ENCODE measurements around the gene RABEP2. TPM values are rescaled to one million over a fixed set of nuclear protein-coding genes. Genes with fewer than 3 reads are reported as not detected.

RABEP2 gene
- total and polyA plus RNA-seq, 9 of the 15 experiments (the other 6 are each of a cell fraction or from before 2014, with no cell fraction given), result 0.15 to 13.4 (median 3.5) TPM

- TF ChIP-seq ZBTB5 (IDR thresholded peaks at IDR 0.05), result no peak
- no peak for TF ChIP-seq CBX5 (IDR thresholded peaks at IDR 0.05; ENCODE audit: borderline replicate concordance, low read depth)
- TF ChIP-seq ZNF133 (CRISPR knock-in tag; IDR thresholded peaks at IDR 0.05), result 0 out of 2 replicates have a peak, but pooled peaks have one; percentile 53
- TF ChIP-seq POLR2B (IDR thresholded peaks at IDR 0.05; ENCODE audit: low read depth, partially characterized antibody), result peak; percentile 59
- TF ChIP-seq MYBL2 (IDR thresholded peaks at IDR 0.05; ENCODE audit: low read depth), result no peak
- no peak for TF ChIP-seq MYBL2 (CRISPR knock-in tag; IDR thresholded peaks at IDR 0.05; ENCODE audit: borderline replicate concordance)
- TF ChIP-seq PATZ1 (CRISPR knock-in tag; IDR thresholded peaks at IDR 0.05; ENCODE audit: borderline replicate concordance), result no peak
- TF ChIP-seq MAFF (IDR thresholded peaks at IDR 0.05; ENCODE audit: low read length), result peak; percentile 19; the same call in 1 of the 2 replicates
- no peak for TF ChIP-seq MBD1 (CRISPR knock-in tag; IDR thresholded peaks at IDR 0.05)
- peak; percentile 87; the same call in 1 of the 2 replicates for TF ChIP-seq CC2D1A (IDR thresholded peaks at IDR 0.05)
- peak; percentile 37; the same call in 1 of the 2 replicates for TF ChIP-seq MYC (IDR thresholded peaks at IDR 0.05; ENCODE audit: low read depth, low read length)
- TF ChIP-seq MYC (CRISPR knock-in tag; IDR thresholded peaks at IDR 0.05; ENCODE audit: borderline replicate concordance, low read depth), result peak; percentile 86
- no peak for TF ChIP-seq ZNF586 (CRISPR knock-in tag; conservative IDR thresholded peaks at IDR 0.05)
- no peak for TF ChIP-seq ZNF146 (CRISPR knock-in tag; IDR thresholded peaks at IDR 0.05; ENCODE audit: unreplicated experiment)
- no peak for TF ChIP-seq MAFK (IDR thresholded peaks at IDR 0.05; ENCODE audit: low read length)
- no peak for TF ChIP-seq NCOA2 (IDR thresholded peaks at IDR 0.05; ENCODE audit: partially characterized antibody in 2 of 2)
- TF ChIP-seq ZNF449 (CRISPR knock-in tag; IDR thresholded peaks at IDR 0.05), result no peak
- TF ChIP-seq ZNF280A (IDR thresholded peaks at IDR 0.05; ENCODE audit: low read depth, partially characterized antibody), result no peak
- TF ChIP-seq PURB (CRISPR knock-in tag; IDR thresholded peaks at IDR 0.05; ENCODE audit: low read depth), result no peak
Measured at GRCh38 chr16:28925386-28926228, 569 bp upstream of the RABEP2 start (continued).
